Neural cell (in vitro differentiated cells): Measurements from ENCODE around the gene CHRM4. TPM values are rescaled to one million over a fixed set of nuclear protein-coding genes. Genes with fewer than 3 reads are reported as not detected.

ENCODE experiments used
- H2AFZ ChIP-seq: fragments of 200-600, 300-800 bp; sonication (generic), shearing (Covaris generic); 2 replicates; pipeline ENCODE4 v1.6.0; 2014; ENCODE audit warnings: low read depth, mild to moderate bottlenecking, antibody characterized with exemption, low read length, moderate library complexity
- H3F3A ChIP-seq: fragments of 200-600 bp; shearing (Covaris generic); 2 replicates; pipeline ENCODE4 v1.6.1; 2016; ENCODE audit warnings: mild to moderate bottlenecking, moderate library complexity, mixed read lengths, antibody characterized with exemption, low read length; ENCODE audit not compliant: insufficient read depth, poor library complexity, severe bottlenecking
- H3K27ac ChIP-seq: fragments of 200-600, 300-800 bp; sonication (generic), shearing (Covaris generic); 2 replicates; pipeline ENCODE4 v1.5.1; 2014; ENCODE audit warnings: mild to moderate bottlenecking, low read length, moderate library complexity
- H3K27me3 ChIP-seq: fragments of 300-800, 200-600 bp; sonication (generic), shearing (Covaris generic); 2 replicates; pipeline ENCODE4 v1.6.0; 2014; ENCODE audit warnings: mild to moderate bottlenecking, low read depth, low read length, moderate library complexity; ENCODE audit not compliant: insufficient read depth
- H3K36me3 ChIP-seq: fragments of 300-800, 200-600 bp; sonication (generic), shearing (Covaris generic); 2 replicates; pipeline ENCODE4 v1.5.1; 2014; ENCODE audit warnings: mild to moderate bottlenecking, antibody characterized with exemption, low read length, moderate library complexity; ENCODE audit not compliant: insufficient read depth
- H3K4me2 ChIP-seq: fragments of 300-800, 200-600 bp; sonication (generic), shearing (Covaris generic); 2 replicates; pipeline ENCODE4 v1.6.0; 2014; ENCODE audit warnings: mild to moderate bottlenecking, low read length
- H3K4me3 ChIP-seq: fragments of 300-800, 200-600 bp; sonication (generic), shearing (Covaris generic); 2 replicates; pipeline ENCODE4 v1.5.1; 2014; ENCODE audit warnings: mild to moderate bottlenecking, low read length, moderate library complexity
- H3K79me2 ChIP-seq: fragments of 200-600 bp; shearing (Covaris generic); replicated peaks from 2 replicates; pipeline ENCODE4 v1.6.0; 2014; ENCODE audit warnings: mild to moderate bottlenecking, low read length, moderate library complexity; ENCODE audit not compliant: insufficient read depth
- H3K9ac ChIP-seq: fragments of 300-800, 200-600 bp; sonication (generic), shearing (Covaris generic); 2 replicates; pipeline ENCODE4 v1.6.1; 2016; ENCODE audit warnings: mild to moderate bottlenecking, low read length, mixed read lengths
- H3K9me2 ChIP-seq: fragments of 200-600 bp; shearing (Covaris generic); 2 replicates; pipeline ENCODE4 v1.6.1; 2016; ENCODE audit warnings: mild to moderate bottlenecking, low read length, mixed read lengths; ENCODE audit not compliant: insufficient read depth
- H3K9me3 ChIP-seq: fragments of 200-600, 300-800 bp; sonication (generic), shearing (Covaris generic); 2 replicates; pipeline ENCODE4 v1.6.1; 2016; ENCODE audit warnings: mild to moderate bottlenecking, mixed run types, low read length, moderate library complexity, mixed read lengths
- H4K20me1 ChIP-seq: fragments of 200-600 bp; shearing (Covaris generic); 2 replicates; pipeline ENCODE4 v1.6.1; 2016; ENCODE audit warnings: mild to moderate bottlenecking, mixed run types; ENCODE audit not compliant: insufficient read depth
- CTCF ChIP-seq: fragments of 450-650 bp; IDR thresholded peaks from 2 replicates; pipeline ENCODE4 v1.5.1; 2014; ENCODE audit warnings: antibody characterized with exemption, mild to moderate bottlenecking, moderate library complexity; ENCODE audit not compliant: poor library complexity, severe bottlenecking
- EP300 ChIP-seq: fragments of 450-650 bp; conservative IDR thresholded peaks from 2 replicates; pipeline ENCODE4 v1.6.1; 2014; ENCODE audit warnings: antibody characterized with exemption, mild to moderate bottlenecking, moderate library complexity; ENCODE audit not compliant: poor library complexity, severe bottlenecking
- EZH2 ChIP-seq: fragments of 200-600, 300-800 bp; shearing (Covaris generic), sonication (generic); IDR thresholded peaks from 2 replicates; pipeline ENCODE4 v1.6.1; 2014; ENCODE audit warnings: antibody characterized with exemption, low read length, borderline replicate concordance, mild to moderate bottlenecking; ENCODE audit not compliant: insufficient read depth, poor library complexity, severe bottlenecking
- MXI1 ChIP-seq: fragments of 450-650 bp; conservative IDR thresholded peaks from 2 replicates; pipeline ENCODE4 v1.6.1; 2014; ENCODE audit warnings: antibody characterized with exemption, mild to moderate bottlenecking; ENCODE audit not compliant: poor library complexity, severe bottlenecking
- POLR2AphosphoS5 ChIP-seq: IDR thresholded peaks from 2 replicates; pipeline ENCODE4 v1.6.1; 2012
- RAD21 ChIP-seq: fragments of 450-650 bp; conservative IDR thresholded peaks from 2 replicates; pipeline ENCODE4 v1.6.1; 2014; ENCODE audit warnings: antibody characterized with exemption, mild to moderate bottlenecking, moderate library complexity
- REST ChIP-seq: IDR thresholded peaks from 2 replicates; pipeline ENCODE4 v1.6.1; 2012; ENCODE audit warnings: borderline replicate concordance
- SMC3 ChIP-seq: fragments of 450-650 bp; conservative IDR thresholded peaks from 2 replicates; pipeline ENCODE4 v1.6.1; 2014; ENCODE audit warnings: antibody characterized with exemption, mild to moderate bottlenecking, moderate library complexity; ENCODE audit not compliant: poor library complexity
- TAF1 ChIP-seq: IDR thresholded peaks from 2 replicates; pipeline ENCODE4 v1.6.1; 2012; ENCODE audit warnings: low read depth
- polyA plus RNA-seq: library from polyadenylated mRNA; depleted of rRNA; stranded (reverse); fragments of >200 nt; gene quantifications from 2 replicates; pipeline ENCODE4 v1.2.3, GENCODE V29; 2014

The CHRM4 gene
- polyA plus RNA-seq, 1 donor from 2014 or later = 8.2 TPM

- H4K20me1 ChIP-seq = no peaks in the 10 kb centered on the region
- H3K4me3 ChIP-seq = no peak overlapping the region
- no peak overlapping the region for H3K9ac ChIP-seq
- no peaks in the 10 kb centered on the region for H3F3A ChIP-seq
- no peak overlapping the region for H3K27ac ChIP-seq
- H2AFZ ChIP-seq = no peak overlapping the region
- H3K36me3 ChIP-seq = no peaks in the 10 kb centered on the region
- no peaks in the 10 kb centered on the region for H3K27me3 ChIP-seq
- H3K9me2 ChIP-seq = no peaks in the 10 kb centered on the region
- H3K9me3 ChIP-seq = no peaks in the 10 kb centered on the region
- H3K4me2 ChIP-seq = no peak overlapping the region
- TF ChIP-seq SMC3 (no peak), RAD21 (no peak), EZH2 (no peak), CTCF (no peak), MXI1 (no peak), TAF1 (no peak), REST (no peak), POLR2AphosphoS5 (no peak), EP300 (no peak)
- peaks cover 3% of the 10 kb centered on the region for H3K79me2 ChIP-seq
Observed at GRCh38 chr11:46356924-46357482, 34.6 kb downstream of the CHRM4 start.

- H4K20me1 ChIP-seq = no peaks in the 10 kb centered on the region
- H3K27me3 ChIP-seq = no peaks in the 10 kb centered on the region
- TF ChIP-seq EZH2 (no peak), EP300 (no peak), MXI1 (no peak), CTCF (no peak), RAD21 (no peak), TAF1 (no peak), SMC3 (no peak), REST (no peak), POLR2AphosphoS5 (no peak)
- H2AFZ ChIP-seq = no peak overlapping the region
- no peaks in the 10 kb centered on the region for H3F3A ChIP-seq
- H3K4me2 ChIP-seq = no peak overlapping the region
- H3K9ac ChIP-seq = no peak overlapping the region
- no peaks in the 10 kb centered on the region for H3K9me2 ChIP-seq
- H3K79me2 ChIP-seq = peaks cover 16% of the 10 kb centered on the region
- H3K27ac ChIP-seq = no peak overlapping the region
- H3K4me3 ChIP-seq = no peak overlapping the region
- no peaks in the 10 kb centered on the region for H3K9me3 ChIP-seq
- H3K36me3 ChIP-seq = no peaks in the 10 kb centered on the region
Observed at GRCh38 chr11:46353698-46354097, 37.9 kb downstream of the CHRM4 start.
